GM12878 (cell line): ENCODE measurements around the gene CCDC149. TPM values are rescaled to one million over a fixed set of nuclear protein-coding genes. Genes with fewer than 3 reads are reported as not detected.

Experiments
- ATAC-seq: fragments of 200-7000 bp; cut with Tn5 transposase; 3 replicates; pipeline ENCODE4 v1.9.1; 2020; ENCODE audit warnings: mild to moderate bottlenecking, moderate library complexity
- BruUV-seq: library from RNA; stranded (reverse); fragments of 400-500 nt; replicated peaks from 2 replicates; lab custom pipeline; 2021; lab: Mats Ljungman, UMichigan
- CTCF ChIA-PET: fragments of 300-600 bp; sonication (Branson Sonifier 250); formaldehyde crosslinking; extraction: SDS; loops from one replicate; lab custom pipeline; 2021; ENCODE audit warnings: inconsistent platforms; lab: Yijun Ruan, JAX
- POLR2A ChIA-PET: fragments of 350-600 bp; formaldehyde crosslinking; extraction: SDS; loops from one replicate; lab custom pipeline; 2021; ENCODE audit warnings: inconsistent platforms; lab: Charles Lee
- RAD21 ChIA-PET: fragments of 300-600 bp; sonication (Branson Sonifier 250); formaldehyde crosslinking; loops from one replicate; lab custom pipeline; 2023; ENCODE audit warnings: antibody characterized with exemption; ENCODE audit not compliant: unreplicated experiment; lab: Charles Lee
- SMC1A ChIA-PET: fragments of 300-600 bp; sonication (Branson Sonifier 250); formaldehyde crosslinking; loops from one replicate; lab custom pipeline; 2023; ENCODE audit not compliant: unreplicated experiment, uncharacterized antibody; lab: Charles Lee
- DNase-seq: peaks from one replicate; pipeline ENCODE4 v3.0.0-alpha.2; 2011; ENCODE audit warnings: low read depth, low spot score
- FAIRE-seq: peaks from 3 replicates; lab custom pipeline; 2011; peaks lifted over from hg19 to GRCh38; lab: Jason Lieb, UNC
- H2AFZ ChIP-seq: 2 replicates; pipeline ENCODE4 v1.6.0; 2011; ENCODE audit warnings: low read depth, low read length, control low read depth; ENCODE audit not compliant: control insufficient read depth
- H3K27ac ChIP-seq: 2 replicates; pipeline ENCODE4 v1.5.1; 2011; ENCODE audit warnings: control low read depth; ENCODE audit not compliant: control insufficient read depth, insufficient read depth
- H3K27me3 ChIP-seq, 2 experiments: replicated peaks in 1 of 2; 2 replicates each; pipeline versions ENCODE4 v1.6.0 to v1.6.1; 2011; ENCODE audit warnings: low read length in 1 of 2; ENCODE audit not compliant: control insufficient read depth in 2 of 2, insufficient read depth in 2 of 2
- H3K36me3 ChIP-seq, 2 experiments: 2 replicates each; pipeline ENCODE4 v1.5.1; 2011; ENCODE audit warnings: low read length in 1 of 2; ENCODE audit not compliant: control insufficient read depth in 2 of 2, insufficient read depth in 2 of 2
- H3K4me1 ChIP-seq: 2 replicates; pipeline ENCODE4 v1.6.1; 2011; ENCODE audit warnings: mild to moderate bottlenecking, low read length, moderate library complexity, mixed read lengths; ENCODE audit not compliant: control insufficient read depth, insufficient read depth
- H3K4me2 ChIP-seq: 2 replicates; pipeline ENCODE4 v1.6.0; 2011; ENCODE audit warnings: control low read depth; ENCODE audit not compliant: control insufficient read depth, insufficient read depth
- H3K4me3 ChIP-seq: fragments of 200-600 bp; sonication (generic); 2 replicates; pipeline ENCODE4 v1.5.1; 2016
- H3K79me2 ChIP-seq: 2 replicates; pipeline ENCODE4 v1.6.0; 2011; ENCODE audit warnings: low read length; ENCODE audit not compliant: control insufficient read depth, insufficient read depth
- H3K9ac ChIP-seq: 2 replicates; pipeline ENCODE4 v1.8.0; 2011; ENCODE audit warnings: low read length, control low read depth, mixed read lengths; ENCODE audit not compliant: control insufficient read depth, insufficient read depth
- H3K9me3 ChIP-seq: replicated peaks from 3 replicates; pipeline ENCODE4 v1.5.1; 2011; ENCODE audit warnings: mild to moderate bottlenecking, low read length; ENCODE audit not compliant: control insufficient read depth, insufficient read depth
- H4K20me1 ChIP-seq: 2 replicates; pipeline ENCODE4 v1.6.0; 2011; ENCODE audit not compliant: control insufficient read depth, insufficient read depth
- MTA2 ChIP-seq: fragments of 450-650 bp; IDR thresholded peaks from 2 replicates; pipeline ENCODE4 v1.6.1; 2016; ENCODE audit warnings: low read depth, mild to moderate bottlenecking, moderate library complexity
- ZBTB40 ChIP-seq: fragments of 450-650 bp; IDR thresholded peaks from 2 replicates; pipeline ENCODE4 v1.6.1; 2016; ENCODE audit warnings: mild to moderate bottlenecking, moderate library complexity, borderline replicate concordance
- WGBS: methylation state at CpG from one replicate; pipeline ENCODE4 v1.1.6; 2016; ENCODE audit warnings: low lambda C conversion rate; ENCODE audit not compliant: insufficient replicate concordance, insufficient coverage; ENCODE audit errors: missing lambda C conversion rate; 5-methylcytosine and 5-hydroxymethylcytosine counted together
- in situ Hi-C: fragments of 300-500 bp; cut with MboI; formaldehyde crosslinking; loops from 9 replicates; pipeline ENCODE4 v1.14.3; 2018; ENCODE audit warnings: mixed read lengths
- intact Hi-C: fragments of 100-400 bp; cut with micrococcal nuclease; formaldehyde crosslinking; loops from one replicate; pipeline ENCODE4 v1.14.2; 2022; ENCODE audit not compliant: unreplicated experiment
- polyA plus RNA-seq, 11 experiments: library from polyadenylated mRNA; depleted of rRNA in 4 of 11; unstranded in 6 of 11; stranded (reverse) in 5 of 11; fragments of >200 nt; fragmentation: Nextera tagmentation in 4 of 11; fragmentation: Illumina TruSeq in 1 of 11; extraction: Ambion mirVana in 4 of 11; extraction: Trizol in 1 of 11; gene quantifications; 1 replicate in 1 of 11; 2 replicates in 10 of 11; pipeline versions ENCODE4 v1.2.1 to v1.2.3, GENCODE V29; 2011 to 2016; ENCODE audit warnings: inconsistent platforms in 2 of 11, missing spikeins in 2 of 11, low read depth in 1 of 11
- total RNA-seq, 4 experiments: library from RNA; depleted of rRNA in 3 of 4; stranded (reverse); fragments of >200 nt in 3 of 4; fragmentation: Illumina TruSeq in 1 of 4; extraction: Trizol in 1 of 4; gene quantifications; 2 replicates each; pipeline versions ENCODE4 v1.2.1 to v1.2.3, GENCODE V29; 2013 to 2021
- TF ChIP-seq, protein P1 (sequence below), 3 experiments: IDR thresholded peaks in 2 of 3; conservative IDR thresholded peaks in 1 of 3; 2 replicates each; pipeline ENCODE4 v1.5.1; 2011; ENCODE audit warnings: low read depth in 3 of 3, low read length in 3 of 3, mild to moderate bottlenecking in 3 of 3, control low read depth in 2 of 3, moderate library complexity in 2 of 3, inconsistent platforms in 1 of 3, mixed read lengths in 1 of 3; ENCODE audit not compliant: control insufficient read depth in 2 of 3, insufficient read depth in 1 of 3; ENCODE audit errors: extremely low read depth in 1 of 3
- TF ChIP-seq, protein P2 (sequence below): IDR thresholded peaks from 2 replicates; pipeline ENCODE4 v1.6.1; 2011; ENCODE audit warnings: low read depth, mild to moderate bottlenecking, low read length, moderate library complexity, borderline replicate concordance; ENCODE audit errors: extremely low read depth

Gene CCDC149
- total and polyA plus RNA-seq, 10 of the 15 experiments (the other 5 are each of a cell fraction or from before 2014, with no cell fraction given): 0.03 to 0.04 (median 0.04) TPM; not detected in 7

DNA sequence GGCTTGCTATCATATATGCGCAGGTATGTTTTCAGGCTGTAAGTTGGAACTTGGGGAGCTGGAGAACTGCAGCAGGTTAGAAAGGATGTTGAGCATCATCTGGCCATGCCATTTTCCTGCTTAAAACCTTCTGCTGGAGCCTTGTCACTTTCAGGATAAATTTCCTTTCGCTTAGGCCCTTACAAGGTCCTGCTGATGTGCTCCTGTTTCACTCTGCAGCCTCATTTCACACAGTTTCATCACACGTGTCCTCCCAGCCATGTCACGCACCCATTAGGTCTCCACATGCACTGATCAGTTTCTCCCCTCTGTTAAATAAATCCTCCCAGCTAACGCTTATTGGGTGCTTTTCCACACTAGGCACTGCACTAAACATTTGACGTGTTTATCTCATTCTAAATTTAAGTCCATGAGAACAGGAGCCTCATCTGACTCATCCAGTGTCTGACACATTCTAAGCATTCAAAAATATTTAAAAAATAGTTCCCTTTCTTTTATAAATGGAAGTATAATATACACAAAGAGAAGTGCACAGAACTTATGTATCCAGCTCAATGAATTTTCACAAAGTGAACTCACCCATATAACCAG is 102.9 kb downstream of the CCDC149 start (continued):
- TF ChIP-seq ZBTB40 (no peak), MTA2 (no peak)

DNA sequence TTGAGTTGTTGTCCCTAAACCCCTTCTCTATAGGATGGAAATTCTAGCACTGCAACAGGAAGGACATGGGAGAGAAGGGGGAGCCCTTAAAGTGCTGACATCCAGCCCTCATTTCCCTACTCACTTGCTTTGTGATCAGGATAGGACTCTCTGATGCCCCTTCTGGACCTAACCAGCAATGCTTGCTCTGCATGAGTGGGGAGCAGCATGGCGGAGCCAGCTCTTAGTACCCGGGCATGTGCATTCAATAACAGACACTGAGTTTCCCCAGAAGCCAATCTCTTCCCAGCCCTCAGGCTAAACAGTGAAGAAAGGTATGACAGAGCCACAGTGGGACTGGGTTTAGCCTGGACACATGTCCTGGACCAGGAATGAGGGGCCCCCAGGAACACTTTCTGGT is 103.5 kb downstream of the CCDC149 start:
- ChIA-PET RAD21 (no interaction called here), CTCF (interaction anchor here (0.6 kb wide), 1 partner anchor 13 kb away, joined by 3 read pairs; no protein-coding TSS in a partner anchor), SMC1A (no interaction called here), POLR2A (no interaction called here)
- TF ChIP-seq, protein P1, sequence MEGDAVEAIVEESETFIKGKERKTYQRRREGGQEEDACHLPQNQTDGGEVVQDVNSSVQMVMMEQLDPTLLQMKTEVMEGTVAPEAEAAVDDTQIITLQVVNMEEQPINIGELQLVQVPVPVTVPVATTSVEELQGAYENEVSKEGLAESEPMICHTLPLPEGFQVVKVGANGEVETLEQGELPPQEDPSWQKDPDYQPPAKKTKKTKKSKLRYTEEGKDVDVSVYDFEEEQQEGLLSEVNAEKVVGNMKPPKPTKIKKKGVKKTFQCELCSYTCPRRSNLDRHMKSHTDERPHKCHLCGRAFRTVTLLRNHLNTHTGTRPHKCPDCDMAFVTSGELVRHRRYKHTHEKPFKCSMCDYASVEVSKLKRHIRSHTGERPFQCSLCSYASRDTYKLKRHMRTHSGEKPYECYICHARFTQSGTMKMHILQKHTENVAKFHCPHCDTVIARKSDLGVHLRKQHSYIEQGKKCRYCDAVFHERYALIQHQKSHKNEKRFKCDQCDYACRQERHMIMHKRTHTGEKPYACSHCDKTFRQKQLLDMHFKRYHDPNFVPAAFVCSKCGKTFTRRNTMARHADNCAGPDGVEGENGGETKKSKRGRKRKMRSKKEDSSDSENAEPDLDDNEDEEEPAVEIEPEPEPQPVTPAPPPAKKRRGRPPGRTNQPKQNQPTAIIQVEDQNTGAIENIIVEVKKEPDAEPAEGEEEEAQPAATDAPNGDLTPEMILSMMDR (IDR thresholded peaks at IDR 0.05 in 2 of 3, conservative IDR thresholded peaks at IDR 0.05 in 1 of 3; ENCODE audit: control insufficient read depth in 2 of 3, extremely low read depth in 1 of 3, insufficient read depth in 1 of 3, low read depth in 3 of 3, low read length in 3 of 3): 0 out of 6 replicates have a peak, but pooled peaks of 1 of the 3 experiments have one; percentile 11
- TF ChIP-seq, protein P2, sequence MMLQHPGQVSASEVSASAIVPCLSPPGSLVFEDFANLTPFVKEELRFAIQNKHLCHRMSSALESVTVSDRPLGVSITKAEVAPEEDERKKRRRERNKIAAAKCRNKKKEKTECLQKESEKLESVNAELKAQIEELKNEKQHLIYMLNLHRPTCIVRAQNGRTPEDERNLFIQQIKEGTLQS: no peak
- no peaks in the 10 kb centered on the region for H3K9me3 ChIP-seq
- ATAC-seq (peak; percentile 49; the same call in 2 of the 3 replicates), FAIRE-seq (no peak), DNase-seq (no peak)
- 22% methylated on average over 2 of the region's 2 CpGs for WGBS
- H2AFZ ChIP-seq: no peak overlapping the region
- no peak overlapping the region for H3K9ac ChIP-seq
- H3K36me3 ChIP-seq: no peaks in the 10 kb centered on the region
- no peaks in the 10 kb centered on the region for H3K79me2 ChIP-seq
- in situ Hi-C loops (no loop called here), intact Hi-C loops (no loop called here)
- H3K27me3 ChIP-seq: no peaks in the 10 kb centered on the region
- no peaks in the 10 kb centered on the region for H3K4me1 ChIP-seq
- H4K20me1 ChIP-seq: no peaks in the 10 kb centered on the region
- no peak overlapping the region for H3K4me3 ChIP-seq
- no peak overlapping the region for H3K27ac ChIP-seq
- H3K4me2 ChIP-seq: no peak overlapping the region
- BruUV-seq: no TSS peak
